OCI-LY3 (cell line): ENCODE measurements around the gene KRTCAP3.

Source experiments
- CTCF ChIP-seq: fragments of 200-600, 300-600 bp; sonication (generic); IDR thresholded peaks from 2 replicates; pipeline ENCODE4 v1.5.1; 2014; ENCODE audit warnings: antibody characterized with exemption, low read length, low read depth
- EZH2phosphoT487 ChIP-seq: fragments of 200-600 bp; shearing (Covaris generic); IDR thresholded peaks from 2 replicates; pipeline ENCODE4 v1.6.1; 2018; ENCODE audit warnings: antibody characterized with exemption, mixed run types, low read depth

GRCh38 chr2:27428213-27428977 lies 13.8 kb upstream of the KRTCAP3 start, which contains the start of gene NRBP1:
- TF ChIP-seq CTCF (peak; percentile 36; the same call in 1 of the 2 replicates), EZH2phosphoT487 (no peak)
